Upper lobe of left lung (tissue), 4 donors: ENCODE results near the gene LANCL3.
"Not testable (repeated sequence)": the region's sequence is repeated elsewhere in the genome, so short reads cannot be mapped to it uniquely, and the experiment has no call there.

Source experiments
- POLR2AphosphoS5 ChIP-seq, 2 donors: sonication (generic); formaldehyde crosslinking; IDR thresholded peaks; one replicate each; pipeline ENCODE4 v1.5.1; 2017; ENCODE audit warnings: antibody characterized with exemption in 2 of 2
- TF ChIP-seq, protein P1 (sequence below), 6 experiments: fragments of 450-650 bp in 4 of 6; fragments of 200-600 bp in 2 of 6; sonication (generic) in 2 of 6; IDR thresholded peaks; one replicate each; pipeline ENCODE4 v1.5.1; 2016 to 2019; ENCODE audit warnings: antibody characterized with exemption in 6 of 6

GRCh38 chrX:37544531-37544930 lies 26.9 kb upstream of the LANCL3 start:
- not testable (repeated sequence) for TF ChIP-seq POLR2AphosphoS5 (IDR thresholded peaks at IDR 0.05)
- TF ChIP-seq, protein P1, sequence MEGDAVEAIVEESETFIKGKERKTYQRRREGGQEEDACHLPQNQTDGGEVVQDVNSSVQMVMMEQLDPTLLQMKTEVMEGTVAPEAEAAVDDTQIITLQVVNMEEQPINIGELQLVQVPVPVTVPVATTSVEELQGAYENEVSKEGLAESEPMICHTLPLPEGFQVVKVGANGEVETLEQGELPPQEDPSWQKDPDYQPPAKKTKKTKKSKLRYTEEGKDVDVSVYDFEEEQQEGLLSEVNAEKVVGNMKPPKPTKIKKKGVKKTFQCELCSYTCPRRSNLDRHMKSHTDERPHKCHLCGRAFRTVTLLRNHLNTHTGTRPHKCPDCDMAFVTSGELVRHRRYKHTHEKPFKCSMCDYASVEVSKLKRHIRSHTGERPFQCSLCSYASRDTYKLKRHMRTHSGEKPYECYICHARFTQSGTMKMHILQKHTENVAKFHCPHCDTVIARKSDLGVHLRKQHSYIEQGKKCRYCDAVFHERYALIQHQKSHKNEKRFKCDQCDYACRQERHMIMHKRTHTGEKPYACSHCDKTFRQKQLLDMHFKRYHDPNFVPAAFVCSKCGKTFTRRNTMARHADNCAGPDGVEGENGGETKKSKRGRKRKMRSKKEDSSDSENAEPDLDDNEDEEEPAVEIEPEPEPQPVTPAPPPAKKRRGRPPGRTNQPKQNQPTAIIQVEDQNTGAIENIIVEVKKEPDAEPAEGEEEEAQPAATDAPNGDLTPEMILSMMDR (IDR thresholded peaks at IDR 0.05), result not testable (repeated sequence)
